AG09309 (cell line): ENCODE results near the gene MYO3B.

Source experiments
- DNase-seq: peaks from one replicate; pipeline ENCODE4 v3.0.0-alpha.2; 2010; ENCODE audit warnings: low read depth
- H3K4me3 ChIP-seq: 2 replicates; pipeline ENCODE4 v1.5.1; 2011; ENCODE audit warnings: mild to moderate bottlenecking, low read depth, low read length, moderate library complexity; ENCODE audit not compliant: control insufficient read depth
- TF ChIP-seq, protein P1 (sequence below): IDR thresholded peaks from 2 replicates; pipeline ENCODE4 v1.5.1; 2011; ENCODE audit warnings: mild to moderate bottlenecking, low read depth, low read length, inconsistent platforms; ENCODE audit not compliant: insufficient read depth, control insufficient read depth; ENCODE audit errors: missing control alignments

Gene MYO3B

GRCh38 chr2:170332676-170333402 lies 154.9 kb downstream of the MYO3B start:
- no peak for DNase-seq
- H3K4me3 ChIP-seq = no peak overlapping the region
- TF ChIP-seq, protein P1, sequence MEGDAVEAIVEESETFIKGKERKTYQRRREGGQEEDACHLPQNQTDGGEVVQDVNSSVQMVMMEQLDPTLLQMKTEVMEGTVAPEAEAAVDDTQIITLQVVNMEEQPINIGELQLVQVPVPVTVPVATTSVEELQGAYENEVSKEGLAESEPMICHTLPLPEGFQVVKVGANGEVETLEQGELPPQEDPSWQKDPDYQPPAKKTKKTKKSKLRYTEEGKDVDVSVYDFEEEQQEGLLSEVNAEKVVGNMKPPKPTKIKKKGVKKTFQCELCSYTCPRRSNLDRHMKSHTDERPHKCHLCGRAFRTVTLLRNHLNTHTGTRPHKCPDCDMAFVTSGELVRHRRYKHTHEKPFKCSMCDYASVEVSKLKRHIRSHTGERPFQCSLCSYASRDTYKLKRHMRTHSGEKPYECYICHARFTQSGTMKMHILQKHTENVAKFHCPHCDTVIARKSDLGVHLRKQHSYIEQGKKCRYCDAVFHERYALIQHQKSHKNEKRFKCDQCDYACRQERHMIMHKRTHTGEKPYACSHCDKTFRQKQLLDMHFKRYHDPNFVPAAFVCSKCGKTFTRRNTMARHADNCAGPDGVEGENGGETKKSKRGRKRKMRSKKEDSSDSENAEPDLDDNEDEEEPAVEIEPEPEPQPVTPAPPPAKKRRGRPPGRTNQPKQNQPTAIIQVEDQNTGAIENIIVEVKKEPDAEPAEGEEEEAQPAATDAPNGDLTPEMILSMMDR = no peak

DNA sequence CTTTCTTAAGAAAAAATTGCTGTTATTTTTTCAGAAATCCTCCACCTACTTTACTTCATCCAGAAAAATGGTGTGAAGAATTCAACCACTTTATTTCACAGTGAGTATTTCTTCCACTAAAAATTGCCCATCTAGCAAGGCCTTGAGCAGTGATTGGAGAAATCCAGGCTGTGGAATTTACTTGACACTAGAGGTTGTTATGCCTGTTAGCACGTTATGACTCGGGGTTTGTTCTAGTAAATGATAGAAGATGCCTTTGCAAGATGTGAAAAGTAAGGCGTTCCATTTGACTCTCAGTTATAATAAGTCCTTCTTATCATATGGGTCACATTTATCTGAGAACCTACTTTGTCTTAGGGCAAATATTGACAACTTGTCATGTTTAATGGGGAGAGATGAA lies 157.4 kb downstream of the MYO3B start:
- no peak overlapping the region for H3K4me3 ChIP-seq
- DNase-seq = no peak
- TF ChIP-seq, protein P1 = no peak

GRCh38 chr2:170336408-170336807 lies 158.5 kb downstream of the MYO3B start:
- H3K4me3 ChIP-seq = no peak overlapping the region
- TF ChIP-seq, protein P1 = no peak
- no peak for DNase-seq

- no peak for DNase-seq
- no peak overlapping the region for H3K4me3 ChIP-seq
- TF ChIP-seq, protein P1 = no peak
Measured at GRCh38 chr2:170336916-170337315, 159.0 kb downstream of the MYO3B start.

DNA sequence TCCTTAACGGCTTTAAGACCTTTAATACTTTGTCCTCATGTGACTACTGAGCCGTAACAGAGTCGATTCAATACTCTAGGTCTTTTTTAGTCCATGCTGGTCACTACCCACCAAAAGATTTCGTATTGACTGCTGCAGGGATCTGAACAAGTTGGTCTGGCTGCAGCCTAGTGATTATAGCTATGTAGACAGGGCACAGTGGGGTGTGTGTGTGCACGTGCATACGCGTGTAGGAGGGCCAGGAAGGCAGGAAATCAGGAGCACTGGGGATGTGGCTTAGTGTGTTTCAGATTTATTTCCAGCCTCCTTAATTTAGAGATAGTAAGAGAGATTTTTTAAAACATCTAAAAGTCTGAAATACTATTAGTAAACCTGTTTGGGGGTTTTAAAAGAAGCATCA lies 161.4 kb downstream of the MYO3B start:
- H3K4me3 ChIP-seq = no peak overlapping the region
- DNase-seq = no peak
- TF ChIP-seq, protein P1 = no peak

- DNase-seq = no peak
- no peak overlapping the region for H3K4me3 ChIP-seq
- TF ChIP-seq, protein P1 = no peak
Measured at GRCh38 chr2:170339750-170340692, 162.1 kb downstream of the MYO3B start.
